Hematopoietic multipotent progenitor cell treated with erythropoietin and hydrocortisone succinate and interleukin-3 and kit ligand, for 8 days (in vitro differentiated cells): Measurements from ENCODE around the gene NOTUM.
"Not testable (repeated sequence)": the region's sequence is repeated elsewhere in the genome, so short reads cannot be mapped to it uniquely, and the experiment has no call there.

Experiments used
- DNase-seq: peaks from one replicate; pipeline ENCODE4 v3.0.0-alpha.2; 2015

NOTUM gene

GRCh38 chr17:81996232-81996756 lies 35.3 kb upstream of the NOTUM start:
- no peak for DNase-seq

DNA sequence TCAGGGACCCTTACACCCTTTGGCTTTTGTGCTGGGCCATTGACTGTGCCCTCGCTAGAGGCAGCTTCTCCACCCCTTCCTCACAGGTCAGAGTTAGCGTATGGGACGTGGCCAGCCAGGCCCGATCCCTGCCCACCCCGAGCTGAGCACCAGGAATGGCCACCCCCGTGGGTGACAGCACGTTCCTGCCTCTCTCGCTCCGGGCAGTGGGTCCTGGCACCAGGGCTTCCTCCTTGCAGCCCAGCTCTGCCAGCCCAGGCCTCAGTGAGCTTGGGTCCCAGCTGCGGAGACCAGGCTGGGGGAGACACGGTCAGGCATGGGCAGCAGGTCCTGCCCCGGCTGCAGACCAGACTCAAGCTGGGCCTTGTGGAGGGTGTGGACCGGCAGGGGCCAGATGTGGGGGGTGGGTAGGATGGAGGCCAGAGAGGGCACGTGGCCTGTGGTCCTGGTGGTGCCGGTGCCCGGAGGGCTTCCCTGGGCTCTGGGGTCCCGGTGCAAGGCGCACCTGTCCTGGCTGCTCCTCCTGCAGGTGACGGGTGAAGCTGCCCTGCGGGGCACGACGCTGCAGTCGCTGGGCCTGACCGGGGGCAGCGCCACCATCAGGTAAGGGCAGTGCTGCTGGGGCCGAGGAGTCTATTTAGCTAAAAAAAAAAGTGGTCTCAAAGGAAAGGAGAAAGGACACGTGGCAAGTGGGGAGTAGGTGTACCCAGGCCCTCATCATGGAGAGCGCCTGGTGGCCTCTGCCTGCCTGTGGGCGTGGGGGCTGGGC lies 34.7 kb upstream of the NOTUM start:
- no peak for DNase-seq

- DNase-seq, result no peak
Observed at GRCh38 chr17:81994593-81995462, 33.8 kb upstream of the NOTUM start.

- no peak for DNase-seq
Observed at GRCh38 chr17:81993729-81994592, 33.0 kb upstream of the NOTUM start.

GRCh38 chr17:81992306-81993102 lies 31.5 kb upstream of the NOTUM start:
- DNase-seq, result no peak

DNA sequence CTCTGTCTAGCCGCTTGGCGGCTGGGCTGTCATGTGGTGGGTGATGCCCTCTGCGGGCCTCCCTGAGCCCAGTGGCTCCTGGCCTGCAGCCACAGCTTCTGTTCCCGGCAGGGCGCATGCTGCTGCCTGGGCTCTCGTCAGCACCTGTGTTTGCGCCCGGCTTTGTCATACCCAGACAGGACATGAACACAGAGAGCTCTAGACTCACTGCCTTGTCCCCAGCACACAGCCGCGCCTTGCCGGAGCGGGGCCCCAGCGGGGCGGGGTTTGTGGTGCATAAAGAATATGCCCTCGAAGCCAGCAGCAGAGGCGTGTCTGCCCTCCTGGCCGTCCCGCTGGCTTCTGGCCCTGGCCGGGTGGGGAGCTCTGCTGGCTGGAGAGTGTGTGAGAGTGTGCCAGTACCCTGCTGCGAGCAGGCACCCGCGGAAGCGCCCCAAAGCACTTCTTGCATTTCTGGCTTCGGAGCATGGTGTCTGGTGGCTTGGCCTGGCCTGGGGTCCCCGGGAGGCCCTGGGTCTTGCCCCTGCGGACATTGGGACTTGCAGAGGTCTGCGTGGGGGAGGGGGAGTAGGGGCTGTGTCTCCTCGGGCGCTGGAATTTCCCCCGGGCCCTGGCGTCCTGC lies 30.8 kb upstream of the NOTUM start:
- peak; percentile 61 for DNase-seq

DNA sequence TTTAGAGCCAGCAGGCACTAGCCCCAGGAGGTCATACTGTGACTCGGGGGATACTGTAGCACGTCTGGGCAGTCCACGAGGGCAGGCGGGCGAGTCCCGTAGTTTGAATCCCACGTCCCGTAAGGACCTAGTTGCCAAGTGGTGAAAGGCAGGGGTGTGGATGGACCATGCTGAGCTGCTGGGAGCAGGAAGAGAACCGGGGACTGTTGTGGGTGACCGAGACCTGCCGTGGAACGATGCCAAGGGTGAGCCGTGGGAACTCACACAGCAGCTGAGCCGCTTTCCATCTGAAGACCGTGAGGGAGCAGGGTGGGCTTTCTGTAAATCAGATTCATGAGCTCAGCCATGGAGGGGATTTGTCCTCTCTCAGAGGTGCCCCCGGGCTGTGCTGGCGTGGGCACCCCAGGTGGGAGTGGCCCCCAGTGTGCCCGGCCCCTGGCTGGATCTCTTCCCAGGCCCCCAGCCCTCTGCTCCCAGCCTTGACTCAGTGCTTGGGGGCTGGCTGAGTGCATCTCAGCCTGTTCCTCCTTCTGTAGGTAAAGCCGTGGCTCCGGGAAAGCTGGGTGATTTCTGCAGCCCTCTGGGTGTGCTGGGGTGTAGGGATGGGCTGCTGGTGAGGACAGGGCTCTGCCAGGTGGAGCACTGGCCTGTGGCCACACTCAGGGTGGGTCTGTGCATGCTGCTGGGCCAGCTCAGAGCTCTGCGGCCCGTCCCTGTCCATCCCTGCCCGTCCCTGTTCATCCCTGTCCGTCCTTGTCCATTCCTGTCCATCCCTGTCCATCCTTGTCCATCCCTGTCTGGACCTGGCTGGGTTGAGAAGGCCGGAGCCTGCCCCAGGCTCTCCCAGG lies 30.1 kb upstream of the NOTUM start:
- DNase-seq, result no peak

- DNase-seq, result no peak
Observed at GRCh38 chr17:81987161-81987770, 26.3 kb upstream of the NOTUM start.

DNA sequence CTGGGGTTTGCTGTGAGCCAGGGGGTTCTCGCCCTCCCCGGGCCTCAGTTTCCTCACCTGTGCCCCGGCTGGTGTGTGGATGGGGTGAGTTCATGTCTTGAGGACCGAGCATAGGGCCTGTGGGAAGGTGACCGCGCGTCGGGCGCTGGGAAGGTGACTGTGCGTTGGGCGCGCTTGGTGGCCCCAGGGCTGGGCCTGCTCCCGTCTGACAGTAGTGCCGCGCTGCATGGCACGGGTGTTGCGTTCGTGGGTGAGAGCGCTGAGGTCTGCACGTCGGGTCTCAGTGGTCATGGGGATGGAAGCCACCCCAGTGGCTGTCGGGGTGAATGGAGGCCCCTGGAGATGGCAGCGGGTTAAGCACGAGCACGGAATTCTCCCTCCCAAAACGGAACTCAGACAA lies 25.6 kb upstream of the NOTUM start:
- no peak for DNase-seq

DNA sequence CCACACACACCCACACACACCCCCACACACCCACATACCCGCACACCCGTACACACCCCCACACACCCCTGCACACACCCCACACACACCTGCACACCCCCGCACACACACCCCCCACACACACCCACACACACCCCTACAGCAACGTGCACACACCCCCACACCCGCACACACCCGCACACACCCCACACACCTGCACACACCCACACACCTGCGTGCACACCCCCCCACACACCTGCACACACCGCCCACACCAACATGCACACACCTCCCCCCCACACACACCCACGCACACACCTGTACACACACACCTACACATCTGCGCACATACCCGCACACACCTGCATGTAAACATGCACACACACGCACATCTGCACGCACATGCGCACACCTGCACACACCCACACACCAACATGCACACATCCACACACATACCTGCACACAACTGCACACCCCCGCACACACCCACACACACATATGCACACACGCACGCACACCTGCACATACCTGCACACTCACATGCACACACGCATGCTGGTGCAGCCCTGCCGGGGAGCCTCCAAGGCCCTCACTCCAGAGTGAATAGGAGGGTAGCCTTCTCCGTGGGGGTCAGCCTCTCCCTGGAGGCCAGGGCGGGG lies 23.9 kb upstream of the NOTUM start:
- no peak for DNase-seq

DNA sequence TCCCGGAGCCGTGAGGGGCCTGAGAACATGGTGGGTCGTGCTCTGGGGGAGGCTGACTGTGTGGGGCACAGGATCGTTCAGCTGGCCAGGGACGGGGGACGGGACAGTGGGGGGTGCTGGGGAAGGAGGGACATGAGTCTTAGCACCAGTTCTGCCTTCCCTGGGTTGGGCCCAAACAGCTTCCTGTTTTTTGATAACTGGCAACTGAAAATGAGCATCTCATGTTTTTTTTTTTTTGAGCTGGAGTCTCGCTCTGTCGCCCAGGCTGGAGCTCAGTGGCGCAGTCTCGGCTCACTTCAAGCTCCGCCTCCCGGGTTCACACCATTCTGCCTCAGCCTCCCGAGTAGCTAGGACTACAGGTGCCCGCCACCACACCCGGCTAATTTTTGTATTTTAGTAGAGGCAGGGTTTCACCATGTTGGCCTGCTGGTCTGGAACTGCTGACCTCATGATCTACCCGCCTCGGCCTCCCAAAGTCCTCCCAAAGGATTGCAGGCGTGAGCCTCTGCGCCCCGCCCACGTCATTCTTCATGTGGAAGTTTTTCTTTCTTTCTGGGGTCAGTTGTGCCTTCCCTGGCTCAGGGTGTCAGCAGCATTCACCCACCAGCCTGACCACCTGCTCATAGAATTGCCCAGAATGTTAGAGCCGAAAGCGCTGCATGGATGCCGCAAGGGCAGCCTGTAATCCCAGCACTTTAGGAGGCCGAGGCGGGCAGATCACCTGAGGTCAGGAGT lies 22.8 kb upstream of the NOTUM start:
- no peak for DNase-seq

GRCh38 chr17:81983011-81983638 lies 22.1 kb upstream of the NOTUM start:
- no peak for DNase-seq

- not testable (repeated sequence) for DNase-seq
Observed at GRCh38 chr17:81981511-81981910, 20.5 kb upstream of the NOTUM start.

DNA sequence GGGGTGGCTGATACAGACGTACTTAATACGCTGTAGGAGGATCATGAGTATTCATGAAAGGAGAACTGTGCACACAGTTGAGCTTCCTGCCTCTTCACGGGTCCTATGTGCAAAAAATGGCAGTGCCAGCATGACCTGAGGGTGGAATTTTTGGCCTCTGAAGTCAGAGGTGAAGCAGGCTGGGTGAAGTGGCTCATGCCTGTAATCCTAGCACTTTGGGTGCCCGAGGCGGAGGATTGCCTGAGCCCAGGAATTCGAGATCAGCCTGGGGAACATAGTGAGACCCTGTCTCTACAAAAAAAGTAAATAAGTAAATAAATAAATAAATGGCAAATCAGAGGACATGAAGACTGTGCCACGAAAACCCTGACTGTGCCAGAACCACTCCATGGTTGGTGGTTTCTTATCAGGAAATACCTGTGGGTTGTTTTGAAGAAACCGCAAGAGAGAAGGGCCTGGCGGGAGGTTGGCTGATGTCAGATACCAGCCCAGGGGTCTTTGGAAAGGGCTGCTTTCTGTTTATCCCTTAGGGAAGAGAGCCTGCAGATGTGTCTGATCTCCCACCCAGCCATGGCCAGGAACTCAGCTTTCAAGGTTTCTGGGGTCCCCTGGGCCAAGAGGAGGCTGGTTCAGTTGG lies 19.8 kb upstream of the NOTUM start:
- DNase-seq, result peak; percentile 61

GRCh38 chr17:81980122-81980521 lies 19.1 kb upstream of the NOTUM start:
- DNase-seq, result no peak

DNA sequence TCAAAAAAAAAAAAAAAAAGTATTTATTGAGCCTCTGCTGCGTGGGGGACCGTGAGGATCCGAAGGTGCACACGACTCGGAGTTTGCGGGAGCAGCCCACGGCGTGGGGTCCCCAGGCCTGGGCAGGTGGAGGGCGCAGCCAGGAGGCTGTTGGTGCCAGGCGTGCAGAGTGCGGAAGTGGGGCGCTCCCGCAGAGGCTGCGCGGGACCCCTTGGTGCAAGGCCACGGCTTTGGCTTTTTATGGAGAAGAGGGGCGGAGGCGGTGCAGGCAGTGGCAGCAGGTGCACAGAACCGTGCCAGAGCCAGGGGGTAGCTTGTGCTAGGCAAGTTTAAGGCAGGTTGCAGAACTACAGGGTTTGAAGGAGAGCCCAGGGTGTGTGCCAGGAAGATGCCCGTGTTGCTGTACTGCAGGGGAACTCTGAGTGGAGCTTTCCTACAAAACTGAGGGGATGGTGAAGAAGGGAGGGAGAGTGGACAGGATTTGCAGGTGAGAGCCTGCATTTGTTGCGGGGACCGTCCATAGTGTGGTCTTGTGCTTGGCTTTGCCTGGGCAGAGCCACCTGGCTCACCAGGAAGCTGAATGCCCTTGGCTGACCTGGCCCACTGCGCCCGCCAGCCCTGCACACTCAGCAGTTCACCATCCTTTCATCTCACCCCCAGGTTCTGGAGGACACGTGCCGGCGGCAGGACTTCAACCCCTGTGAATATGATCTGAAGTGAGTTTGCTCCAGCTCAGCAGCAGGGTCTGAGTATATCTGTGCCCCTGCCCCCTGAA lies 17.7 kb upstream of the NOTUM start:
- DNase-seq, result no peak

GRCh38 chr17:81977211-81977808 lies 16.3 kb upstream of the NOTUM start, which contains the start of gene ASPSCR1:
Gene ASPSCR1 (plus strand): TSS chr17:81977629. CDS start chr17:81977647, 18 bp downstream.
- DNase-seq, result peak; percentile 86
